Measurements from ENCODE around the gene MRPL2.

Gene MRPL2

GRCh38 chr6:43081043-43081442 is 21.8 kb upstream of the MRPL2 start:
- TF ChIP-seq CTCF (IDR thresholded peaks at IDR 0.05) (no peak), ZFX (IDR thresholded peaks at IDR 0.05; ENCODE audit: borderline replicate concordance) (no peak)
- H3K27ac ChIP-seq, result no peak overlapping the region

- TF ChIP-seq ZFX (IDR thresholded peaks at IDR 0.05; ENCODE audit: borderline replicate concordance) (no peak), CTCF (IDR thresholded peaks at IDR 0.05) (no peak)
- no peak overlapping the region for H3K27ac ChIP-seq
These were observed 19.5 kb upstream of the MRPL2 start for GRCh38 chr6:43078691-43079090.

GRCh38 chr6:43077981-43078511 is 18.8 kb upstream of the MRPL2 start:
- H3K27ac ChIP-seq, result no peak overlapping the region
- TF ChIP-seq CTCF (IDR thresholded peaks at IDR 0.05), result no peak
- TF ChIP-seq ZFX (IDR thresholded peaks at IDR 0.05; ENCODE audit: borderline replicate concordance), result no peak

GRCh38 chr6:43077333-43077809 is 18.1 kb upstream of the MRPL2 start:
- no peak overlapping the region for H3K27ac ChIP-seq
- TF ChIP-seq CTCF (IDR thresholded peaks at IDR 0.05) (no peak), ZFX (IDR thresholded peaks at IDR 0.05; ENCODE audit: borderline replicate concordance) (no peak)

- TF ChIP-seq ZFX (IDR thresholded peaks at IDR 0.05; ENCODE audit: borderline replicate concordance), result no peak
- TF ChIP-seq CTCF (IDR thresholded peaks at IDR 0.05), result no peak
- H3K27ac ChIP-seq, result no peak overlapping the region
These were observed 17.5 kb upstream of the MRPL2 start for GRCh38 chr6:43076464-43077332.

- no peak within 1 kb of the TSS for H3K27ac ChIP-seq
- no peak for TF ChIP-seq CTCF (IDR thresholded peaks at IDR 0.05)
- no peak for TF ChIP-seq ZFX (IDR thresholded peaks at IDR 0.05; ENCODE audit: borderline replicate concordance)
These were observed 16.6 kb upstream of the MRPL2 start, which contains the start of gene PTK7 for GRCh38 chr6:43075670-43076463. Gene PTK7 (plus strand): TSS chr6:43076314. CDS start chr6:43076489, 175 bp downstream.

Data from 22Rv1 (cell line).